GM18873 (cell line): Measurements from ENCODE around the gene ITGA2B.
"Not testable (repeated sequence)": the region's sequence is repeated elsewhere in the genome, so short reads cannot be mapped to it uniquely, and the experiment has no call there.

Experiments
- ATAC-seq: cut with Tn5 transposase; IDR thresholded peaks from one replicate; pipeline ENCODE4 v1.9.1; 2021; ENCODE audit warnings: mild to moderate bottlenecking, moderate library complexity, moderate number of reproducible peaks; ENCODE audit not compliant: unreplicated experiment, low FRiP score

The ITGA2B gene

GRCh38 chr17:44394112-44394511 is 4.7 kb upstream of the ITGA2B start:
- ATAC-seq, result not testable (repeated sequence)

DNA sequence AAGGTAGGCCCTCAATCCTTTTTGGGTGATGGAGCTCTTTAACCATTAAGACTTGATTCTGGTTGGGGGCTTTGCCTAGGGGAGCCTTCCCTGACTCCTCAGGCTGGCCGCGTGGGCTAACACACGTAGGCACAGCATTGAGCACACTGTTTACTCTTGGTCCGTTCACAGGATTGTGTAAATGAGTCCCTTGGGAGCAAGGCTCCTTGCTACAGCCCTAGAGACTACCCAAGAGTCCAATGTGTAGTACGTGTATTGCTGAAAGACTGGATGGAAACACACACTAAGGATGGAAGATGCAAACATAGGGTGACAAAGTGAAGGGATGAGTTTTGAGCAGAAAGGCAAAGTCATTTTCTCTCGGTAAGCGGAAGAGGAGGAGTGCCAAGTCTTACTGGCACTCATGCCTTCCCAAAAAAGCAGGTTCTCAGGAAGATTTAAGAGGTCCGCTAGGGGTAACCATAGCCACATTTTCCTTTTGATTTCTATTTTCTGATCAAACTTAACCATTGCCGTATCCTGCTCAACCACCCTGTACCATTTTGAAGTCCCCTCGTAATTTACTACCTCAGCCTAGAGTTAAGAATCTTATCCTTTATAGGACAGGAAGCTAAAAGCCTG is 911 bp upstream of the ITGA2B start:
- ATAC-seq, result no peak

DNA sequence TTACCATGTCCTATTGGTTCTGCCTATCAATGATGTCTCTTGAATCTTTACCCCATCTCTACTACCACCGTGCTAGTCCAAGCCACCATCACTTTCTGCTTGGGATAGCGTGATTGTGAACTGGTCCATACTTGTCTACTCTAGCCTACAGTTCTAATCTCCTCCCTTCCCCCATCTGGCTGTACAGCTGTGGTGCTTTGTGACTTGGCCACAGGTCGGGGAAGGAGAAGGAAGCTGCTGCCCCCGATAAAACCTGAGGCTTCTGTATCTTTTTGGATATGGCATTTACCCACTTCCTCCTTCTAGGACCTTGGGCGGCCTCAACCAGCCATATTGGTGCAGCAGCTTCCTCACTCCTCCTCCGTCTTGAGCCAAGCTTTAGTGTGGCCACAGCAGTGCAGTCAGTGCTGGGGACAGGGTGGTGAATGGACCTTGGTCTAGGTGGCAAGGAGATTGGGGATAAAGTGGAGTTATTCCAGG is 314 bp upstream of the ITGA2B start:
- ATAC-seq, result no peak

GRCh38 chr17:44387804-44388203 is 1.6 kb downstream of the ITGA2B start:
- ATAC-seq, result no peak

DNA sequence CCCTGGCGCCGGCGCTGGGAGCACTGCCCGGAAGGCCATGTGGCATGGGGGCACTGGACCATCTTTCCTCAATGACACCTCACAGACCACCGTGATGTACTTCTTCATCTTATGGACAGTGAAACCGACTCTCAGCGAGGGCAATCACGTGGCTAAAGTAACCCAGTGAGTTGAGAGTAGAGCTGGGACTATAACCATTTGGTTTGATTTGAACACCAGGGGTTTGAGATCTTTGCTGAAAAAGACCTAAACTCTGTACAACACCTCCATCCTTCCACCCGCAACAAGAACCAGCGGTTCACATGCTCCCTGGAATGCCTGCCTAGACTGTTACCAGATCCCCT is 3.3 kb downstream of the ITGA2B start:
- no peak for ATAC-seq

GRCh38 chr17:44385287-44386181 is 3.9 kb downstream of the ITGA2B start:
- no peak for ATAC-seq

DNA sequence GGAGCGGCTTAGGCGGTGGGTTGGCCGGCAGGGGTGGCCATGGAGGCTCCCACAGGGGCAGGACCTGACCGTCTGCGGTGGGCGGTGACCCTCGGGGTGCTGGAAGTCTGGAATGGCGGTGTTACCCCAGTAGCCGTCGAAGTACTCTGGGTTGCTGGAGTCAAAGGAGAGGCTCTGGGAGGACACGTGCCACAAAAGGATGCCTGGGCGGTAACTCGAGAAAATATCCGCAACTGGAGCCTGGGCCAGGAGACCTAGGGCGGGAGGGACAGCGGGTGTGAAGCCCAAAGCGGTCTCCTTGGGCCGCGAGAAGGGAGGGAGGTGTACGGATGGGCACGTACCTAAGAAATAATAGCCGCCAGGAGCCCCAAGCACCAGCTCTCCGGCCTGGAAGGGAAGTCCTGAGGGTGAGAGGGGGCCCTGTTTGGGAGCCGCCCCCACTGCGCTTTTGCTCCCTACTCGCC is 4.6 kb downstream of the ITGA2B start:
- ATAC-seq, result no peak

- ATAC-seq, result no peak
Measured at GRCh38 chr17:44384281-44384822, 5.1 kb downstream of the ITGA2B start.

- ATAC-seq, result no peak
Measured at GRCh38 chr17:44383861-44384260, 5.6 kb downstream of the ITGA2B start.

GRCh38 chr17:44383363-44383762 is 6.1 kb downstream of the ITGA2B start:
- no peak for ATAC-seq

DNA sequence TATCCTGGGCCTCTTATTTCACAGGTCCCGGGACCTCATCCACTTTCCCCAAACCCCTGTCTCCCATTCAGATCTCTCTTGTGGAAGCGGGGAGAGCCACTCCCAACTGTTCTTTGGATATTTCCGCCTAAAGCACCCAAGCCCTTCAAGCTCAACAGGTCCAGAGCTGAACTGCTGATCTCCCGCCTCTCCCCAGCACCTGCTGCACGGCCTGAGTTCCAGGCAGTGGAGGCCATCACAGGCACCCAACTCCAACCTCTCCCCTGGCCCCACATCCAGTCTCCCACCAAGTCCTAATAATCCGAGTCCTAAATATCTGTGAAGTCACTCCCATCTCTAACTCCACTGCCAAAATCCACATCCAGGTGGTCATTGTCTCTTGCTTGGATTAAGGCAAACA is 6.5 kb downstream of the ITGA2B start:
- no peak for ATAC-seq

DNA sequence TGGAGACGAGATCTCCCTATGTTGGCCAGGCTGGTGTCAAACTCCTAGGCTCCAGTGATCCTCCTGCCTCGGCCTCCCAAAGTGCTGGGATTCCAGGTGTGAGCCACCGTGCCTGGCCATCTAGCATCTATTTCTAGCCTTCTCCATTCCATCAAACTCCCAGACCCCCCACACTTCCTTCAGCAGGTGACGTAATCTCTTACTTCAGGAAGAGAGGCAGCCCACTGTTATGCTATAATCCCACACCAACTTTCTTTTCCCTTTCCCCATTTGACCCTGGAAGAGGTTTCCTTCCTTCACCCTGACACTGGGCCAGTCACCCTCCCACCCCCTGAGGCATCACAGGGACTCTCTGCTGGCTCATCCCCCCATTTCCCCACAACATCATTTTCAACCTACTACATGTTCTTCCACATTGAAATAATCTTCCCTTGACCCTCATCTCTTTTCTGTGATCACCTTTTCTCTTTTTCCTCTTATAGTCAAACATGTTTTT is 7.6 kb downstream of the ITGA2B start:
- no peak for ATAC-seq

- no peak for ATAC-seq
Measured at GRCh38 chr17:44380767-44381166, 8.7 kb downstream of the ITGA2B start.

- no peak for ATAC-seq
Measured at GRCh38 chr17:44379887-44380286, 9.6 kb downstream of the ITGA2B start.

DNA sequence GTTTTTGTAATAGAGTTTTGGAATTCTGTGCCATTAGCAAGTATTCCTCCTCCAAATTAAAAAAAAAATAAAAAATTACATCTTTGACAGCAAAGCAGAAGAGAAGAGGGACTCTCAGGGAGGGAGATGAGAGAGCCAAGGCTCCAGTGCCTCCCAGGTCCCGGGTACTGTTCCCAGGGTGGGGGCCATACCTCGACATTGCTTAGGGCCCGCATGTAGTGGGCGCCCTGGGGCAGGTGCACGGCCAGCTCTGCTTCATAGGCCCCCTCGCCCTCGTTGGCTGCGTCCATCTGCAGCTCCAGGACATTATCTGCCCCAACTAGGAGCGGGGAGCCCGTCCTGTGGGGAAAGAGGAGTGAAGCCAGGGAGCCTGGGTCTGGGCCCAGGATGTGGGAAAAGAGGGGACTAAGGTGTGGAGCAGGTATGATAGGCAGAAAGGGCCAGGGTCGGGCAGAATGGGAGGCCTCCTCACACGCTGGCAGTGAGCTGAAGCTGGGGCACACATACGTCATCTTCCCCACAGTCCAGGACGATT is 11.2 kb downstream of the ITGA2B start:
- no peak for ATAC-seq

DNA sequence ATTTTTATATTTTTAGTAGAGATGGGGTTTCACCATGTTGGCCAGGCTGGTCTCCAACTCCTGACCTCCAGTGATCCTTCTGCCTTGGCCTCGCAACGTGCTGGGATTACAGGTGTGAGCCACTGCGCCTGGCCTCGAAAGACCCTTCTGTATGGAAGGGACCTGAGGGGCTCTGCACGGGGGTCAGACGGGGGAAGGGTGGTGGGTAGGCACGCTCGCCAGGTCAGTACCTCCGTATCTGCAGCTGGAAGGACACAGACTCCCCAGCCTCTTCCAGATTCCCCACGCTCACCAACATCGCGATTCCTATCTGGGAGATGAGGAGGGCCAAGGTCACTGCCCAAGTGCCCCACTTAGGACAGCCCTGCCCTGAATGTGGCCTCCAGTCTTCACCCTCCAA is 12.7 kb downstream of the ITGA2B start:
- no peak for ATAC-seq

- no peak for ATAC-seq
Measured at GRCh38 chr17:44376124-44376523, 13.3 kb downstream of the ITGA2B start.

GRCh38 chr17:44375196-44376017 is 14.0 kb downstream of the ITGA2B start:
- no peak for ATAC-seq

DNA sequence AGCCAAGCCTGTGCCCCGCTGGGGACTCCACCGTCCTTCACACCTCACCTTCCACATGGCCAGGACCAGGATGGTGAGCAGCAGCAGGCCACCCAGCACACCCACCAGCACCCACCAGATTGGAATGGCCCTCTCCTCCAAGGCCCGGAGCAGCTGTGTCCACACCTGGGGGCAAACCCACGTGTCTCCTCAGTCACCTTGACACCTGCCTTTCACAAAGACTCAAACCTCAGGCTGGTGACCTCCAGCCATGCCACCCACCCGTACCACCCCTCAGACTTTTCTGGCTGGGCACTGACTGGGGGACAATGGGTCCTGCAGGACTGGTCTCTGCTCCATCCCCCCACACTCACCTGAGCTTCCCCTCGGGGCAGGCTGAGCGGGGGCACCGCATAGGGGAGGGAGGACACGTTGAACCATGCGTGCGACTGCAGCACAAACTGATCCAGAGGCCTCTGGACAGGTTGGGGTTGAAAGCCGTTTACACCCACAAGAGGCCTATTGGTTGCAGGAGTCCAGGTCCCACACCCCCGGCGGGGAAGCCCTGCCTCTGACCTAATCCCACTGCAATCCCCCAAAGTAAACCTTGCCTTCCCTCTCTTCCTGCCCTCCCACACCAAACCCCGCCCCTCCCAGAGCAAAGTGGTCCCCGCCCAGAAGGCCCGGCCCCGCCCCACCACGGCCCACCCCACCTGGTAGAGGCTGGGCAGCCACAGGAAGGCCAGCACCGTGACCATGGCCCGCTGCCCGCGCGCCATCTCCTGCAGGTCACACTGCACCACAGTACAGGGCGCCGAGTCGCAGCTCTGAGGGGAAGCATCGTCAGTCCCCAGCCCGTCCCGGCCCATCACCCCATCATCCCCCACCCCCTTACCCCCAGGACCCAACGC is 14.9 kb downstream of the ITGA2B start:
- ATAC-seq, result no peak
